GM23248 (cell line): ENCODE data around the gene NCBP2L. TPM values are rescaled to one million over a fixed set of nuclear protein-coding genes. Genes with fewer than 3 reads are reported as not detected.
A peak's percentile ranks its signal among the peaks of the same experiment; 100 is the strongest.

Experiments used
- DNase-seq: peaks from one replicate; pipeline ENCODE4 v3.0.0-alpha.2; 2015
- H2AFZ ChIP-seq: fragments of 200-600 bp; sonication (generic); 2 replicates; pipeline ENCODE4 v1.6.1; 2016; ENCODE audit warnings: antibody characterized with exemption
- H3F3A ChIP-seq: fragments of 200-600 bp; sonication (generic); 2 replicates; pipeline ENCODE4 v1.6.1; 2016; ENCODE audit warnings: mild to moderate bottlenecking, antibody characterized with exemption, mixed run types; ENCODE audit not compliant: insufficient read depth
- H3K27ac ChIP-seq: fragments of 200-600 bp; sonication (generic); 2 replicates; pipeline ENCODE4 v1.5.1; 2016; ENCODE audit warnings: mild to moderate bottlenecking
- H3K27me3 ChIP-seq: fragments of 200-600 bp; sonication (generic); replicated peaks from 2 replicates; pipeline ENCODE4 v1.6.1; 2016; ENCODE audit warnings: mild to moderate bottlenecking; ENCODE audit not compliant: insufficient read depth
- H3K36me3 ChIP-seq: fragments of 200-600 bp; sonication (generic); 2 replicates; pipeline ENCODE4 v1.6.1; 2016; ENCODE audit warnings: low read depth, mild to moderate bottlenecking
- H3K4me1 ChIP-seq: fragments of 200-600 bp; sonication (generic); 2 replicates; pipeline ENCODE4 v1.6.1; 2016; ENCODE audit warnings: mild to moderate bottlenecking; ENCODE audit not compliant: insufficient read depth
- H3K4me2 ChIP-seq: fragments of 200-600 bp; sonication (generic); one replicate; pipeline ENCODE4 v1.6.1; 2016; ENCODE audit warnings: mild to moderate bottlenecking; ENCODE audit not compliant: unreplicated experiment
- H3K4me3 ChIP-seq: fragments of 200-600 bp; sonication (generic); 2 replicates; pipeline ENCODE4 v1.5.1; 2016; ENCODE audit warnings: mild to moderate bottlenecking
- H3K79me2 ChIP-seq: fragments of 200-600 bp; sonication (generic); 2 replicates; pipeline ENCODE4 v1.6.1; 2016; ENCODE audit warnings: mild to moderate bottlenecking; ENCODE audit not compliant: insufficient read depth
- H3K9ac ChIP-seq: fragments of 200-600 bp; sonication (generic); 2 replicates; pipeline ENCODE4 v1.6.1; 2016; ENCODE audit warnings: mild to moderate bottlenecking
- H3K9me2 ChIP-seq: fragments of 200-600 bp; sonication (generic); 2 replicates; pipeline ENCODE4 v1.6.1; 2016; ENCODE audit warnings: mixed run types, mild to moderate bottlenecking, moderate library complexity; ENCODE audit not compliant: insufficient read depth
- H3K9me3 ChIP-seq: fragments of 200-600 bp; sonication (generic); one replicate; pipeline ENCODE4 v1.6.1; 2017; ENCODE audit warnings: low read depth
- H4K20me1 ChIP-seq: fragments of 200-600 bp; sonication (generic); 2 replicates; pipeline ENCODE4 v1.6.0; 2016; ENCODE audit not compliant: insufficient read depth
- EZH2 ChIP-seq: fragments of 200-600 bp; sonication (generic); IDR thresholded peaks from 2 replicates; pipeline ENCODE4 v1.6.1; 2018; ENCODE audit warnings: antibody characterized with exemption, mild to moderate bottlenecking; ENCODE audit not compliant: insufficient read depth, poor library complexity, severe bottlenecking
- EZH2phosphoT487 ChIP-seq: fragments of 200-600 bp; sonication (generic); IDR thresholded peaks from 2 replicates; pipeline ENCODE4 v1.6.1; 2018; ENCODE audit warnings: antibody characterized with exemption, moderate library complexity, mild to moderate bottlenecking, low read depth; ENCODE audit not compliant: insufficient read depth
- WGBS, 2 experiments: methylation state at CpG; one replicate each; pipeline ENCODE4 v1.1.6; 2015 to 2017; ENCODE audit warnings: low lambda C conversion rate in 2 of 2, low coverage in 1 of 2; ENCODE audit errors: missing lambda C conversion rate in 2 of 2; 5-methylcytosine and 5-hydroxymethylcytosine counted together
- in situ Hi-C: fragments of 300-500 bp; cut with MboI; formaldehyde crosslinking; loops from 2 replicates; pipeline ENCODE4 v1.15.0; 2020
- polyA plus RNA-seq: library from polyadenylated mRNA; unstranded; fragments of >200 nt; fragmentation: Nextera tagmentation; extraction: Ambion mirVana; gene quantifications from 2 replicates; pipeline ENCODE4 v1.2.1, GENCODE V29; 2016
- total RNA-seq: library from RNA; depleted of rRNA; stranded (reverse); fragments of >200 nt; shearing (Covaris generic); gene quantifications from 2 replicates; pipeline ENCODE4 v1.2.3, GENCODE V29; 2014

Gene NCBP2L
- total and polyA plus RNA-seq, 2 experiments from 2014 or later, result not detected

DNA sequence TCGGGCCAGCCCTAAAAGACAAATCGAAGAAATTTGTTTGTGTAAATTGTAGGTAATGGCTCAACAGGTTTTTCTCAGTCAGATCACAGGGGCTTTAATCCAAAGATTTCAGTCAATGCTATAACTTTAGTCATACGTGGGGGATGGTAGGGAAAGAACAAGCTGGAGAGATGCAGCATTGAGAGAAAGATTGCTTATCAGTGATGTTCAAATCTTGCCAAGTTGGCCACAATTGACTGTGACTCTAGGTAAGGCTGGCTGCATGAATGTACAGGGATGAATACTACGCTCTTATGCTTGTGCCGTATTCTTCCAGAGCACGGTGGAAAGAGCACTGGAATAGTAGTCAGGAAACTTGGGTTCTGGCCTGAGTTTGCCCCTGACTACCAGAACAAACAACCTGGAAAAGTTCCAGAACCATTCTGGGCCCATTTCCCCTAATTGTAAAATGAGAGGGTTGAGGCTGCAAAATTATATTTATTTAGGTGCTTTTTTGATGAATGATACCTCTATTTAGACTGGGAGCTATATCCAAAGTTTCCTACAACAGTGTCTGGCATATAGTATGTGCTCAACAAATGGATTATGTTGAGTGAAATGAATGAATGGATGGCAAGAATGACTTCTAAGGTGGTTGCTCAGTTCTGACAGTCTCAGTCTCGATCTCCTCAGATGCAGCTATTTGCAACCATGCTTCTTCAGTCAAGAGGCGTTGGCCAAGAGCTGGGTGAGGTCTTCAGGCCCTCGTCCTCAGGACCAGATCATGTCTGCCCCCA lies 46.4 kb upstream of the NCBP2L start:
- no peak for DNase-seq
- H3K79me2 ChIP-seq, result no peaks in the 10 kb centered on the region
- H3F3A ChIP-seq, result no peaks in the 10 kb centered on the region
- no peaks in the 10 kb centered on the region for H3K9me3 ChIP-seq
- no peak overlapping the region for H3K9ac ChIP-seq
- no peaks in the 10 kb centered on the region for H3K9me2 ChIP-seq
- no peaks in the 10 kb centered on the region for H3K27me3 ChIP-seq
- H2AFZ ChIP-seq, result no peak overlapping the region
- H3K4me2 ChIP-seq, result no peak overlapping the region
- in situ Hi-C loops, result no loop called here
- no peak overlapping the region for H3K4me3 ChIP-seq
- no peaks in the 10 kb centered on the region for H4K20me1 ChIP-seq
- no peaks in the 10 kb centered on the region for H3K36me3 ChIP-seq
- H3K27ac ChIP-seq, result no peak overlapping the region
- WGBS, 2 experiments, result 97 to 98% methylated on average over 9 of the region's 9 CpGs
- H3K4me1 ChIP-seq, result no peaks in the 10 kb centered on the region
- TF ChIP-seq EZH2phosphoT487 (no peak), EZH2 (no peak)

DNA sequence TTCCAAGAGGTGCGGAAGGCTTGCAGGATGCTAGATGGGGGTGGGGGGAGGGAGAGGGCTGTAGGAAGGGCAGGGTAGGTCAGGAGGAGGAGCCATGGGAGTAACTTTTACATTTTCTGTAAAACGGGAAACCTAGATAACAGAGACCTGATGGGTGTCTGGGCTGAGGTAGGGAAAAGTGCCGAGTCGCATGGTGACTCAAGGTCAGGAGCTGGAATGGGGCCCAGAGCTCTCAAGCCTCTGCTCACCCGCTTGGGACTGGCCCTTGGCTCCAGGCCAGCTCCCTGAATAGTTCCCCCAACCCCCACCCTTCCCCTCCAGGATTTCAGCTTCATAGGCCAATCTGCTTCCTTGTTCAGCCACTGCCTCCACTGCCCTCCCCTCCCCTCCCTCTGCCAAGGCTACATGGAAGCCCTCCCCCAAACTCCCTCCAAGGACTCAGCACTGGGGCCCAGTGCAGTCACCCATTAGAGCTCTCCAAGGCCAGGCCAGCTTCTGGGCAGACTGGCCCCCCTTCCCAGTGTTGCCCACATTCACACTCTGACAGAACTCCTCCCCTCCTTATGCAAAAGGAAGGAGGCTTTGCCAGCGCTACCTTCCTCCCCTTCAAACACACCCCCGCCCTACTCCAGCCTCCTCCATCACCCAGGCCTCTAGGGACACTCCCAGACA lies 45.6 kb upstream of the NCBP2L start:
- Histone ChIP-seq H3K79me2 (no peaks in the 10 kb centered on the region), H3K9me3 (no peaks in the 10 kb centered on the region), H3K9ac (no peak overlapping the region), H3K9me2 (no peaks in the 10 kb centered on the region), H3F3A (no peaks in the 10 kb centered on the region), H3K4me3 (no peak overlapping the region), H3K36me3 (no peaks in the 10 kb centered on the region), H3K27me3 (no peaks in the 10 kb centered on the region), H2AFZ (no peak overlapping the region), H4K20me1 (no peaks in the 10 kb centered on the region), H3K4me2 (no peak overlapping the region), H3K27ac (no peak overlapping the region), H3K4me1 (no peaks in the 10 kb centered on the region)
- TF ChIP-seq EZH2 (no peak), EZH2phosphoT487 (no peak)
- in situ Hi-C loops, result no loop called here
- 53 to 96% methylated on average over 3 to 7 of the region's 7 CpGs for WGBS, 2 experiments
- DNase-seq, result peak; percentile 70

DNA sequence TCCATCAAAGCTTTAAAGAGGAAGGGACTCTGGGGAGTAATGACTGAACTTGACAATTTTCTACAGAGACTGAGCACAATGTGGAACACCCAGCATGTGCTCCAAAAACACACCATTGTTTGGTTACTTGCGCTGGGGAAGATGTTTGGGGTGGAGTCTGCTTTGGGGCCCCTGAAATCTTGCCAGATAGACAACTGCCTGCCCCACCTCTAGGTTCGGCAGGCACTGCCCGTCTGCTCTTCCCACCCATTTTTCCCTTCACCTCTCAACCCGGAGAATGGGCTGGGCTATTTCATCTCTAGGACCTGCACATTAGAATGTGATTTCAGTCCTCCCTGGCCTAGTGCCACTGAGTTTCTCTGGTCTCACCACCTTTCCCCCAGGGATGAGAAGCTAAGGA lies 43.8 kb upstream of the NCBP2L start:
- Histone ChIP-seq H4K20me1 (no peaks in the 10 kb centered on the region), H3K4me2 (no peak overlapping the region), H3K9me2 (no peaks in the 10 kb centered on the region), H3K27ac (no peak overlapping the region), H3K27me3 (no peaks in the 10 kb centered on the region), H3F3A (no peaks in the 10 kb centered on the region), H3K9me3 (no peaks in the 10 kb centered on the region), H3K9ac (no peak overlapping the region), H3K4me1 (no peaks in the 10 kb centered on the region), H2AFZ (no peak overlapping the region), H3K79me2 (no peaks in the 10 kb centered on the region), H3K36me3 (no peaks in the 10 kb centered on the region), H3K4me3 (no peak overlapping the region)
- no peak for DNase-seq
- WGBS, 2 experiments, result 71 to 85% methylated on average over 4 of the region's 4 CpGs
- in situ Hi-C loops, result no loop called here
- no peak for TF ChIP-seq EZH2
- TF ChIP-seq EZH2phosphoT487, result no peak

DNA sequence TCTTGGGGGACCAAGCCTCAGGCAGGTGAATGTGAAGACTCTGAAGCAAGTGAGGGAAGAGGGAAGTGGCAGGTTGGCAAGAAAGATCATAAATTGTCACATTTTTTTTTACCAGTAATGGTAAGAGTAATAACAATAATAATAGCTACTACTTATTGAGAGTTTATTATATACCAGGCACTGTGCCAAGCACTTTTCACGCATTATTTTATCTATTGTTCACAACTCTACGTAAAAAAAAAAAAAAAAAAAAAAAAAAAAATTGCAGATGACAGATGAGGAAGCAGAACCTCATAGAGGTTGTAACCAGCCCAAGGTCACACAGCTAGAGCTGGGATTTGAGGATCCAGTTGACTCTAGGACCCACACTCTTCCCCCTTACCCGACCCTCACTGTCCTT lies 42.9 kb upstream of the NCBP2L start:
- no peaks in the 10 kb centered on the region for H3K9me3 ChIP-seq
- no peaks in the 10 kb centered on the region for H3K27me3 ChIP-seq
- WGBS, 2 experiments, result 76% methylated on average over 2 to 3 of the region's 3 CpGs
- H2AFZ ChIP-seq, result no peak overlapping the region
- H3K4me2 ChIP-seq, result no peak overlapping the region
- no peak for TF ChIP-seq EZH2
- TF ChIP-seq EZH2phosphoT487, result no peak
- in situ Hi-C loops, result no loop called here
- no peaks in the 10 kb centered on the region for H3K79me2 ChIP-seq
- H3K36me3 ChIP-seq, result no peaks in the 10 kb centered on the region
- no peaks in the 10 kb centered on the region for H3K9me2 ChIP-seq
- H3K9ac ChIP-seq, result no peak overlapping the region
- H3F3A ChIP-seq, result no peaks in the 10 kb centered on the region
- no peak overlapping the region for H3K27ac ChIP-seq
- no peak overlapping the region for H3K4me3 ChIP-seq
- DNase-seq, result no peak
- H4K20me1 ChIP-seq, result no peaks in the 10 kb centered on the region
- no peaks in the 10 kb centered on the region for H3K4me1 ChIP-seq
